A673 (cell line): Measurements from ENCODE around the gene TMEM38A. TPM values are rescaled to one million over a fixed set of nuclear protein-coding genes. Genes with fewer than 3 reads are reported as not detected.

Experiments used
- BruUV-seq: library from RNA; stranded (reverse); fragments of 400-500 nt; replicated peaks from 2 replicates; lab custom pipeline; 2021; lab: Mats Ljungman, UMichigan
- CTCF ChIA-PET: fragments of 300-600 bp; sonication (Branson Sonifier 250); formaldehyde crosslinking; loops from one replicate; lab custom pipeline; 2022; ENCODE audit warnings: antibody characterized with exemption; lab: Charles Lee
- POLR2A ChIA-PET: fragments of 300-600 bp; sonication (Branson Sonifier 250); formaldehyde crosslinking; loops from one replicate; lab custom pipeline; 2022; ENCODE audit warnings: antibody characterized with exemption; ENCODE audit not compliant: low non-redundant PET; lab: Charles Lee
- DNase-seq: peaks from one replicate; pipeline ENCODE4 v3.0.0-alpha.2; 2015; ENCODE audit warnings: low spot score
- H3K27ac ChIP-seq: fragments of 200-600 bp; sonication (generic); 2 replicates; pipeline ENCODE4 v1.5.1; 2016; ENCODE audit warnings: mixed run types, low read depth, mild to moderate bottlenecking, mixed read lengths, antibody characterized with exemption, low read length; ENCODE audit not compliant: poor library complexity, severe bottlenecking
- H3K27me3 ChIP-seq: fragments of 200-600 bp; sonication (generic); replicated peaks from 2 replicates; pipeline ENCODE4 v1.6.1; 2017; ENCODE audit warnings: mixed run types, low read depth, mild to moderate bottlenecking, mixed read lengths, antibody characterized with exemption, low read length; ENCODE audit not compliant: insufficient read depth, poor library complexity
- H3K36me3 ChIP-seq: fragments of 200-600 bp; sonication (generic); 2 replicates; pipeline ENCODE4 v1.6.1; 2016; ENCODE audit warnings: mixed run types, mild to moderate bottlenecking, mixed read lengths, antibody characterized with exemption, low read length; ENCODE audit not compliant: insufficient read depth, poor library complexity, severe bottlenecking
- H3K4me1 ChIP-seq: fragments of 200-600 bp; sonication (generic); 2 replicates; pipeline ENCODE4 v1.6.1; 2017; ENCODE audit warnings: mixed run types, mild to moderate bottlenecking, mixed read lengths, antibody characterized with exemption, low read length; ENCODE audit not compliant: insufficient read depth, poor library complexity, severe bottlenecking
- H3K4me3 ChIP-seq: fragments of 200-600 bp; sonication (generic); 2 replicates; pipeline ENCODE4 v1.5.1; 2016; ENCODE audit warnings: low read depth, mixed run types, mild to moderate bottlenecking, mixed read lengths, low read length; ENCODE audit not compliant: poor library complexity, severe bottlenecking
- H3K9me3 ChIP-seq: fragments of 200-600 bp; sonication (generic); 2 replicates; pipeline ENCODE4 v1.6.1; 2016; ENCODE audit warnings: mixed run types, low read depth, mild to moderate bottlenecking, mixed read lengths, antibody characterized with exemption, low read length; ENCODE audit not compliant: poor library complexity, severe bottlenecking
- CTCF ChIP-seq: fragments of 300-800, 200-600 bp; sonication (generic); conservative IDR thresholded peaks from 2 replicates; pipeline ENCODE4 v1.5.1; 2017; ENCODE audit warnings: low read depth, mild to moderate bottlenecking, antibody characterized with exemption, low read length, moderate library complexity, mixed read lengths
- EZH2 ChIP-seq: fragments of 200-600 bp; sonication (generic); IDR thresholded peaks from 2 replicates; pipeline ENCODE4 v1.6.1; 2017; ENCODE audit warnings: borderline replicate concordance, low read depth, mild to moderate bottlenecking, mixed read lengths, antibody characterized with exemption, low read length; ENCODE audit not compliant: poor library complexity, severe bottlenecking
- intact Hi-C: fragments of 100-400 bp; cut with micrococcal nuclease; formaldehyde crosslinking; loops from one replicate; pipeline ENCODE4 v1.10.0; 2022; ENCODE audit not compliant: unreplicated experiment
- total RNA-seq: library from RNA; stranded (reverse); gene quantifications from 2 replicates; pipeline ENCODE4 v1.2.3, GENCODE V29; 2021

Gene TMEM38A
- total RNA-seq, 1 experiment from 2014 or later = 8.3 TPM

DNA sequence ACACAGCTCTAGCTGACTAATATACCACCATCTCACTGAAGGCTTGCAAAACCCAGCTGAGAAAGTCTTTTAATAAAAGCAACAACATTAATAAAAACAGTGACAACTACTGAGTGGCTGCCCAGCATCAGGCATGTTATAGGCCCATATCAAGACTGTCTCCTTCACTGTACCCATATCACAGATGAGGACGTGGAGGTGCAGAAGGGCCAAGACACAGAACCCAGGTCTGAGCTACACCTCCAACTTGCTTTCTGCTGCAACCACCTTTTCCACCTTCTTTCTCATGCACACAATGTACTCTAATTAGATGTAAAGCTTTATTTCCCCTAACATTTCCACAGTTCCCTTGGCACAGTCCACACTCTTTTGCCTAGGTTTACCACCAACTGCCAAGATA is 22.3 kb upstream of the TMEM38A start:
- H3K27ac ChIP-seq = no peak overlapping the region
- intact Hi-C loops = no loop called here
- no peak overlapping the region for H3K4me3 ChIP-seq
- H3K36me3 ChIP-seq = peaks cover 50% of the 10 kb centered on the region
- peaks cover 6% of the 10 kb centered on the region for H3K4me1 ChIP-seq
- CTCF ChIA-PET = no interaction called here
- H3K27me3 ChIP-seq = no peaks in the 10 kb centered on the region
- no peaks in the 10 kb centered on the region for H3K9me3 ChIP-seq
- POLR2A ChIA-PET = no interaction called here
- no TSS peak for BruUV-seq
- DNase-seq = no peak
- no peak for TF ChIP-seq EZH2
- no peak for TF ChIP-seq CTCF

DNA sequence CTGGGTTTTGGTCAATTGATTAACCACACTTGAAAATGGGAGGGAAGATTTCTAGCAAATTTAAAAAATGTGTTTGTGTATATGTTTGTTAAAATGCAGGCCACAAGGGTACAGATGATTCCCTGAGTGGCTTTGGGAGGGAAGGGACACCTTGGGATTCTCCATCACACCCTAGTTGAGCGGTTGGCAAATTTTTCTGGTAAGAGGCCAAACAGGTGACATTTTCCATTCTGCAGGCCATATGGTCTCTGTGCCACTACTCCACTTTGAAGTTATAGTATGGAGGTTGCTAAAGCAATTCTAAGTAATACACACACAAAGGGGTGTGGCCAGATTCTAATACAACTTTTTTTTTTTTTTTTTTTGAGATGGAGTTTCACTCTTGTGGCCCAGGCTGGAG is 20.0 kb upstream of the TMEM38A start:
- no TSS peak for BruUV-seq
- CTCF ChIA-PET = no interaction called here
- H3K36me3 ChIP-seq = peaks cover 63% of the 10 kb centered on the region

GRCh38 chr19:16641695-16642094 is 19.2 kb upstream of the TMEM38A start:
- TF ChIP-seq CTCF (no peak), EZH2 (no peak)
- intact Hi-C loops = no loop called here
- POLR2A ChIA-PET = no interaction called here
- peaks cover 71% of the 10 kb centered on the region for H3K36me3 ChIP-seq
- no peaks in the 10 kb centered on the region for H3K9me3 ChIP-seq
- CTCF ChIA-PET = no interaction called here
- no peak overlapping the region for H3K4me3 ChIP-seq
- no peak overlapping the region for H3K27ac ChIP-seq
- H3K4me1 ChIP-seq = peaks cover 6% of the 10 kb centered on the region
- DNase-seq = no peak
- no peaks in the 10 kb centered on the region for H3K27me3 ChIP-seq
- BruUV-seq = no TSS peak

More for the DNA sequence above, 20.0 kb upstream of the TMEM38A start:
- no peak for DNase-seq
- H3K4me1 ChIP-seq = peaks cover 6% of the 10 kb centered on the region
- no peak overlapping the region for H3K4me3 ChIP-seq
- no peaks in the 10 kb centered on the region for H3K27me3 ChIP-seq
- POLR2A ChIA-PET = no interaction called here
- H3K9me3 ChIP-seq = no peaks in the 10 kb centered on the region
- TF ChIP-seq EZH2 = no peak
- TF ChIP-seq CTCF = no peak
- no peak overlapping the region for H3K27ac ChIP-seq
- intact Hi-C loops = no loop called here
